ENCODE measurements around the gene LRRC8A. TPM values are rescaled to one million over a fixed set of nuclear protein-coding genes. Genes with fewer than 3 reads are reported as not detected.
A peak's percentile ranks its signal among the peaks of the same experiment; 100 is the strongest.

LRRC8A gene
- total and polyA plus RNA-seq, 12 donors: 9.0 to 88.3 (median 34.5) TPM

- Histone ChIP-seq H3K36me3 (replicated peaks in 1 of 2) (peaks cover 0 to 6% of the 10 kb centered on the region in 2 donors), H3K27ac (peak overlapping the region; percentile 41 to 90 (median 85)), H3K9me3 (replicated peaks in 1 of 3) (no peaks in the 10 kb centered on the region), H3K4me3 (peak overlapping the region in 3 of 4 donors; percentile 48 to 99 (median 72)), H3K27me3 (no peaks in the 10 kb centered on the region), H3K4me1 (replicated peaks in 1 of 2) (peaks cover 31 to 40% of the 10 kb centered on the region in 2 donors)
- intact Hi-C loops (cut with DNase I): loop anchor here in 1 of 2 donors (5.0 kb wide), 1 partner anchor 40 kb away; the partner anchor contains the start of genes KYAT1 and LRRC8A
- WGBS, 4 donors: 10 to 13% (median 12%) methylated on average over 18 to 32 of the region's 32 CpGs
- DNase-seq: peak in 6 of 7 donors; percentile 52 to 75 (median 66)
- TF ChIP-seq, protein P1, sequence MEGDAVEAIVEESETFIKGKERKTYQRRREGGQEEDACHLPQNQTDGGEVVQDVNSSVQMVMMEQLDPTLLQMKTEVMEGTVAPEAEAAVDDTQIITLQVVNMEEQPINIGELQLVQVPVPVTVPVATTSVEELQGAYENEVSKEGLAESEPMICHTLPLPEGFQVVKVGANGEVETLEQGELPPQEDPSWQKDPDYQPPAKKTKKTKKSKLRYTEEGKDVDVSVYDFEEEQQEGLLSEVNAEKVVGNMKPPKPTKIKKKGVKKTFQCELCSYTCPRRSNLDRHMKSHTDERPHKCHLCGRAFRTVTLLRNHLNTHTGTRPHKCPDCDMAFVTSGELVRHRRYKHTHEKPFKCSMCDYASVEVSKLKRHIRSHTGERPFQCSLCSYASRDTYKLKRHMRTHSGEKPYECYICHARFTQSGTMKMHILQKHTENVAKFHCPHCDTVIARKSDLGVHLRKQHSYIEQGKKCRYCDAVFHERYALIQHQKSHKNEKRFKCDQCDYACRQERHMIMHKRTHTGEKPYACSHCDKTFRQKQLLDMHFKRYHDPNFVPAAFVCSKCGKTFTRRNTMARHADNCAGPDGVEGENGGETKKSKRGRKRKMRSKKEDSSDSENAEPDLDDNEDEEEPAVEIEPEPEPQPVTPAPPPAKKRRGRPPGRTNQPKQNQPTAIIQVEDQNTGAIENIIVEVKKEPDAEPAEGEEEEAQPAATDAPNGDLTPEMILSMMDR (IDR thresholded peaks at IDR 0.05): peak in 1 of 6 experiments; percentile 24
- TF ChIP-seq POLR2A (IDR thresholded peaks at IDR 0.05): peak in 1 of 2 donors; percentile 18
Observed at GRCh38 chr9:128921881-128922763, 40.2 kb downstream of the LRRC8A start.

GRCh38 chr9:128923493-128923883 lies 41.6 kb downstream of the LRRC8A start:
- no peak overlapping the region for H3K27ac ChIP-seq
- DNase-seq: no peak
- no peak for TF ChIP-seq POLR2A (IDR thresholded peaks at IDR 0.05)
- TF ChIP-seq, protein P1 (IDR thresholded peaks at IDR 0.05): no peak
- WGBS, 4 donors: 87 to 94% (median 91%) methylated on average over 6 of the region's 6 CpGs
- intact Hi-C loops (cut with DNase I): loop anchor here in 1 of 2 donors (5.0 kb wide), 1 partner anchor 41 kb away; the partner anchor contains the start of genes KYAT1 and LRRC8A
- no peaks in the 10 kb centered on the region for H3K27me3 ChIP-seq
- H3K9me3 ChIP-seq (replicated peaks in 1 of 3): no peaks in the 10 kb centered on the region
- no peaks in the 10 kb centered on the region for H3K36me3 ChIP-seq (replicated peaks in 1 of 2)
- peaks cover 31 to 42% of the 10 kb centered on the region in 2 donors for H3K4me1 ChIP-seq (replicated peaks in 1 of 2)
- H3K4me3 ChIP-seq: no peak overlapping the region

GRCh38 chr9:128927731-128928411 lies 45.9 kb downstream of the LRRC8A start:
- DNase-seq: peak in 6 of 7 donors; percentile 42 to 78 (median 58)
- H3K27me3 ChIP-seq: no peaks in the 10 kb centered on the region
- no peaks in the 10 kb centered on the region for H3K9me3 ChIP-seq (replicated peaks in 1 of 3)
- 26 to 32% (median 28%) methylated on average over 9 to 10 of the region's 10 CpGs for WGBS, 4 donors
- peaks cover 2 to 10% of the 10 kb centered on the region in 2 donors for H3K4me1 ChIP-seq (replicated peaks in 1 of 2)
- no peak for TF ChIP-seq POLR2A (IDR thresholded peaks at IDR 0.05)
- TF ChIP-seq, protein P1 (IDR thresholded peaks at IDR 0.05): peak; percentile 78 to 92 (median 88)
- H3K36me3 ChIP-seq (replicated peaks in 1 of 2): no peaks in the 10 kb centered on the region
- intact Hi-C loops (cut with DNase I): loop anchor here (2.0 to 5.0 kb wide), 2 partner anchors 65 to 66 kb away; no protein-coding TSS in a partner anchor
- H3K4me3 ChIP-seq: no peak overlapping the region
- H3K27ac ChIP-seq: no peak overlapping the region

DNA sequence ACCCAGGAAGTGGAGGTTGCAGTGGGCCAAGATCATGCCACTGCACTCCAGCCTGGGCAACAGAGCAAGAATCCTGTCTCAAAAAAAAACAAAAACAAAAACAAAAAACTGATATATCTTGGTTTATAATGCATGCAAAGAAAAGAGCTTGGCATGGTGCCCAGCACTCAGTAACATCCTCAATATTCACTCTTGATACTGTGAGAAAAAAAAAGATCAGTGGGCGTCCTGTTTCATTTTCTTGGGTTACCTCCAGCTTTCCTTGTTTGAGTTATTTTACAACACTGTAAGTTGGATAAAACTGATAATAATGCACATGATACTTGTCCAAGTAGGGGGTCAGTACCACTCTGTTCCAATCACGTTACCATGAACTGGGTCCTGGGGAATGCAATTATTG lies 46.7 kb downstream of the LRRC8A start:
- 71 to 80% (median 78%) methylated on average over 2 of the region's 2 CpGs for WGBS, 4 donors
- H3K36me3 ChIP-seq (replicated peaks in 1 of 2): no peaks in the 10 kb centered on the region
- TF ChIP-seq, protein P1 (IDR thresholded peaks at IDR 0.05): no peak
- TF ChIP-seq POLR2A (IDR thresholded peaks at IDR 0.05): no peak
- no peak overlapping the region for H3K4me3 ChIP-seq
- DNase-seq: peak in 1 of 7 donors; percentile 43
- no peak overlapping the region for H3K27ac ChIP-seq
- H3K4me1 ChIP-seq (replicated peaks in 1 of 2): peaks cover 0 to 6% of the 10 kb centered on the region in 2 donors
- no peaks in the 10 kb centered on the region for H3K9me3 ChIP-seq (replicated peaks in 1 of 3)
- no peaks in the 10 kb centered on the region for H3K27me3 ChIP-seq
- intact Hi-C loops (cut with DNase I): loop anchor here in 1 of 2 donors (5.0 kb wide), 1 partner anchor 66 kb away; no protein-coding TSS in a partner anchor
